OCI-LY1 (cell line): ENCODE results near the gene GYS2.

Source experiments
- EZH2 ChIP-seq: fragments of 200-600 bp; sonication (generic), shearing (Covaris generic); IDR thresholded peaks from 2 replicates; pipeline ENCODE4 v1.8.0; 2017; ENCODE audit warnings: borderline replicate concordance, mixed run types, mild to moderate bottlenecking, antibody characterized with exemption, low read length, moderate library complexity, mixed read lengths
- TF ChIP-seq, protein P1 (sequence below): fragments of 200-600 bp; sonication (generic), shearing (Covaris generic); IDR thresholded peaks from 2 replicates; pipeline ENCODE4 v1.5.1; 2017; ENCODE audit warnings: mild to moderate bottlenecking, antibody characterized with exemption, low read length, moderate library complexity, mixed read lengths

DNA sequence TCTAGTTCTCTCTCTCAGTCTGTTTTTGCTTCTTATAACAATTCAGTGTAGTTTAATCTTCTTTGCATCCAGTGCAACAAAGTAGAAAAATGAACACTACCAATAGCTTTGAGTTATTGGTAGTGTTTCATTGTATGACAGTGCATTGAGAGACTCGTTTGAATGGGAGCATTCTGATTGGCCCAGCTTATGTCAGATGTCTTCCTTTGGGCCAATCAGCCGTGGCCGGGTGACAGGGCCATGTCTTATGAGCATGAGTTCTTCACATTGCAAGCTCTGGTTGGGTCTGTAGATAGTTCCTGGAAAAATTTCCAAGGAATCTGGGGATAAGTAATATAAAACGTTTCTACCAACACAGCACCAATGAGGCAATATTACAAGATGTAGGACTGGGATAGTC, 36.5 kb downstream of the GYS2 start:
- no peak for TF ChIP-seq EZH2
- TF ChIP-seq, protein P1, sequence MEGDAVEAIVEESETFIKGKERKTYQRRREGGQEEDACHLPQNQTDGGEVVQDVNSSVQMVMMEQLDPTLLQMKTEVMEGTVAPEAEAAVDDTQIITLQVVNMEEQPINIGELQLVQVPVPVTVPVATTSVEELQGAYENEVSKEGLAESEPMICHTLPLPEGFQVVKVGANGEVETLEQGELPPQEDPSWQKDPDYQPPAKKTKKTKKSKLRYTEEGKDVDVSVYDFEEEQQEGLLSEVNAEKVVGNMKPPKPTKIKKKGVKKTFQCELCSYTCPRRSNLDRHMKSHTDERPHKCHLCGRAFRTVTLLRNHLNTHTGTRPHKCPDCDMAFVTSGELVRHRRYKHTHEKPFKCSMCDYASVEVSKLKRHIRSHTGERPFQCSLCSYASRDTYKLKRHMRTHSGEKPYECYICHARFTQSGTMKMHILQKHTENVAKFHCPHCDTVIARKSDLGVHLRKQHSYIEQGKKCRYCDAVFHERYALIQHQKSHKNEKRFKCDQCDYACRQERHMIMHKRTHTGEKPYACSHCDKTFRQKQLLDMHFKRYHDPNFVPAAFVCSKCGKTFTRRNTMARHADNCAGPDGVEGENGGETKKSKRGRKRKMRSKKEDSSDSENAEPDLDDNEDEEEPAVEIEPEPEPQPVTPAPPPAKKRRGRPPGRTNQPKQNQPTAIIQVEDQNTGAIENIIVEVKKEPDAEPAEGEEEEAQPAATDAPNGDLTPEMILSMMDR: no peak
